Mucosa of rectum (tissue), 2 donors: ENCODE results near the gene YAF2.

Source experiments
- H3K27ac ChIP-seq, 2 donors: one replicate each; pipeline ENCODE4 v1.7.0; 2013; ENCODE audit warnings: inconsistent platforms in 2 of 2, low read depth in 2 of 2, low read length in 2 of 2
- H3K27me3 ChIP-seq, 2 donors: one replicate each; pipeline ENCODE4 v1.7.0; 2013; ENCODE audit warnings: low read length in 2 of 2; ENCODE audit not compliant: control insufficient read depth in 2 of 2, insufficient read depth in 2 of 2
- H3K36me3 ChIP-seq, 2 donors: one replicate each; pipeline ENCODE4 v1.7.0; 2013; ENCODE audit warnings: low read length in 2 of 2; ENCODE audit not compliant: control insufficient read depth in 2 of 2, insufficient read depth in 2 of 2
- H3K4me1 ChIP-seq, 2 donors: one replicate each; pipeline ENCODE4 v1.7.0; 2013; ENCODE audit warnings: low read length in 2 of 2, mild to moderate bottlenecking in 1 of 2; ENCODE audit not compliant: control insufficient read depth in 2 of 2, insufficient read depth in 2 of 2
- H3K4me3 ChIP-seq, 2 donors: one replicate each; pipeline ENCODE4 v1.7.0; 2013; ENCODE audit warnings: low read length in 2 of 2
- H3K9ac ChIP-seq, 2 donors: one replicate each; pipeline ENCODE4 v1.7.0; 2013; ENCODE audit warnings: low read length in 2 of 2, low read depth in 1 of 2, mild to moderate bottlenecking in 1 of 2
- H3K9me3 ChIP-seq, 2 donors: one replicate each; pipeline ENCODE4 v1.7.0; 2013; ENCODE audit warnings: low read length in 2 of 2; ENCODE audit not compliant: control insufficient read depth in 2 of 2
- donor health status: healthy.
- donor health status: Normal muscosa, but diverticular disease.

Gene YAF2

GRCh38 chr12:42162193-42162592, 75.9 kb downstream of the YAF2 start:
- Histone ChIP-seq H3K36me3 (peaks cover 3 to 11% of the 10 kb centered on the region in 2 donors), H3K4me3 (no peak overlapping the region), H3K27me3 (no peaks in the 10 kb centered on the region), H3K9me3 (no peaks in the 10 kb centered on the region), H3K27ac (no peak overlapping the region), H3K9ac (no peak overlapping the region), H3K4me1 (no peaks in the 10 kb centered on the region)

GRCh38 chr12:42161529-42161928, 76.5 kb downstream of the YAF2 start:
- Histone ChIP-seq H3K27ac (no peak overlapping the region), H3K4me3 (no peak overlapping the region), H3K27me3 (no peaks in the 10 kb centered on the region), H3K36me3 (peaks cover 3 to 13% of the 10 kb centered on the region in 2 donors), H3K9me3 (no peaks in the 10 kb centered on the region), H3K9ac (no peak overlapping the region), H3K4me1 (no peaks in the 10 kb centered on the region)

GRCh38 chr12:42156232-42156631, 81.8 kb downstream of the YAF2 start:
- Histone ChIP-seq H3K9me3 (no peaks in the 10 kb centered on the region), H3K27me3 (no peaks in the 10 kb centered on the region), H3K4me1 (no peaks in the 10 kb centered on the region), H3K9ac (no peak overlapping the region), H3K36me3 (peaks cover 3 to 13% of the 10 kb centered on the region in 2 donors), H3K27ac (no peak overlapping the region), H3K4me3 (no peak overlapping the region)

- Histone ChIP-seq H3K27ac (peak overlapping the region in 1 of 2 donors; percentile 91), H3K9ac (peak overlapping the region; percentile 72 to 82), H3K27me3 (no peaks in the 10 kb centered on the region), H3K36me3 (no peaks in the 10 kb centered on the region), H3K9me3 (no peaks in the 10 kb centered on the region), H3K4me3 (peak overlapping the region; percentile 87 to 89), H3K4me1 (peaks cover 13% of the 10 kb centered on the region in 2 donors)
Measured at GRCh38 chr12:42145552-42146215, 92.4 kb downstream of the YAF2 start.

- Histone ChIP-seq H3K27ac (peak overlapping the region; percentile 87 to 91), H3K4me3 (peak overlapping the region; percentile 87 to 89), H3K9me3 (no peaks in the 10 kb centered on the region), H3K27me3 (no peaks in the 10 kb centered on the region), H3K4me1 (peaks cover 13 to 15% of the 10 kb centered on the region in 2 donors), H3K36me3 (no peaks in the 10 kb centered on the region), H3K9ac (peak overlapping the region; percentile 72 to 82)
Measured at GRCh38 chr12:42145197-42145549, 92.9 kb downstream of the YAF2 start.

GRCh38 chr12:42144408-42145196, 93.4 kb downstream of the YAF2 start, which contains the start of gene GXYLT1:
Gene GXYLT1, minus strand, starts transcription at chr12:42144874. Its CDS starts 228 bp downstream, at chr12:42144646.
- Histone ChIP-seq H3K9ac (peak within 1 kb of the TSS; percentile 80 to 82), H3K4me1 (peaks cover 13 to 15% of the 10 kb centered on the region in 2 donors), H3K36me3 (no peaks in the 10 kb centered on the region), H3K4me3 (peak within 1 kb of the TSS; percentile 87 to 89), H3K27me3 (no peaks in the 10 kb centered on the region), H3K9me3 (no peaks in the 10 kb centered on the region), H3K27ac (peak within 1 kb of the TSS; percentile 87 to 91)

GRCh38 chr12:42144158-42144407, 94.0 kb downstream of the YAF2 start:
- Histone ChIP-seq H3K9ac (peak overlapping the region; percentile 80 to 82), H3K36me3 (no peaks in the 10 kb centered on the region), H3K9me3 (no peaks in the 10 kb centered on the region), H3K27ac (peak overlapping the region; percentile 87 to 91), H3K4me3 (peak overlapping the region; percentile 87 to 89), H3K27me3 (no peaks in the 10 kb centered on the region), H3K4me1 (peaks cover 13 to 15% of the 10 kb centered on the region in 2 donors)

- H3K4me3 ChIP-seq, result peak overlapping the region; percentile 87 to 89
- peak overlapping the region; percentile 80 to 82 for H3K9ac ChIP-seq
- H3K36me3 ChIP-seq, result no peaks in the 10 kb centered on the region
- H3K9me3 ChIP-seq, result no peaks in the 10 kb centered on the region
- H3K4me1 ChIP-seq, result peaks cover 13 to 15% of the 10 kb centered on the region in 2 donors
- no peaks in the 10 kb centered on the region for H3K27me3 ChIP-seq
- peak overlapping the region; percentile 87 to 91 for H3K27ac ChIP-seq
Measured at GRCh38 chr12:42143452-42144157, 94.4 kb downstream of the YAF2 start.

GRCh38 chr12:42141981-42142606, 96.0 kb downstream of the YAF2 start:
- Histone ChIP-seq H3K9ac (no peak overlapping the region), H3K27me3 (no peaks in the 10 kb centered on the region), H3K4me1 (peaks cover 13 to 15% of the 10 kb centered on the region in 2 donors), H3K9me3 (no peaks in the 10 kb centered on the region), H3K4me3 (no peak overlapping the region), H3K27ac (no peak overlapping the region), H3K36me3 (no peaks in the 10 kb centered on the region)
